Measurements from ENCODE around the gene ZPBP2.

The ZPBP2 gene

DNA sequence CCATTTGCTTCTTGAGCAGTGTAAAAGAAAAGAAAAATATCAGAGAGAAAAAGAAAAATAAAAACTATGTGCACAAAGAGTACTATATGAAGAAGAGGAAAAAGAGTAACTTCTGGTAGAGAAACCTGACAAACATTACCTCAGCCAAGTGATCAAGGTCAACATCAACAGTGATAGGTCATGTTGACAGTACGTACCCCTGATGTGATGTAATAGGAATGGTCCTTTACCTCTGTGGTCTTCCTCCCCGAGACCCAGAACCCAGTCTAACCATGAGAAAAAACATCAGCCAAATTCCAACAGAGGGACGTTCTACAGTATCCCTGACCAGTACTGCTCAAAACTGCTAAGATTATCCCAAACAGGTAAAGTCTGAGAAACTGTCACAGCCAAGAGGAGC, 46.0 kb downstream of the ZPBP2 start:
- no peak for DNase-seq (ENCODE audit: low spot score)

DNA sequence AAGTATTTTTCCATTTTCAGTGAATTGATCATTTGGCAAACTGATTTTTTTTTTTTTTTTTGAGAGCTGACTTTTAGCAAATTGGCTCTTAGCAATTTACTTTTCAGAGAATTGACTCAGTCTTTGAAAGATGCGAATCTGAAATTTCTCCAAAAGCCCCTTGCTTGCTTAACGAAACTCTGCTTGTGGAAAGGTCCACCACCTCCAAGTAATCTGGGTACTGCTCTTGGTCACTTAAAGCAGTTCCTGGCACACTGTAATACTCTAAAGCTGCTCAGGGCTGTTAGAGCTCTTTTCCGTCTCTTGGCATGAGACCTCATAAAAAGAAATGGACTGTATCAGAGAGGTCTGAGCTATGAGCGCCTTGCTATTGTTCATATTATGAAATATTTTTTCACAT, 47.6 kb downstream of the ZPBP2 start:
- no peak for DNase-seq (ENCODE audit: low spot score)

DNA sequence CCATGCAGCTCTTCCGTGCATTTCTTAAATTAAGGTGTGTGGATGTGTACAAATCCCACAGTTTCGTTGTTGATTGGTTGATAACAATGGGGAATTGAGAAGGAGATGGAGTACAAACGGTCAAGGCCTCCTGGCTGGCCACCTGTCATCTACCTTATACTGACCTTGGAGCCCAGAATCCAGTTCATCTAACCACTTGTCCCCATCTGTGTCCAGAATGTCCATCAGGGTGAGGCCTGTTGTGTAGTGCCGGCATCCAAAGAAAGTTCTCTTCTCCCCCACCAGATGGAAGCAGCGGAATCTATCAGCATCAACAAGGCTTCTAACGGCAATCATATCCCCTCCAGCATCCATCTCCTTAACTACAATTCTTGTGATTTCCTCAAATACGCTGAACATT, 48.9 kb downstream of the ZPBP2 start:
- no peak for DNase-seq (ENCODE audit: low spot score)

DNA sequence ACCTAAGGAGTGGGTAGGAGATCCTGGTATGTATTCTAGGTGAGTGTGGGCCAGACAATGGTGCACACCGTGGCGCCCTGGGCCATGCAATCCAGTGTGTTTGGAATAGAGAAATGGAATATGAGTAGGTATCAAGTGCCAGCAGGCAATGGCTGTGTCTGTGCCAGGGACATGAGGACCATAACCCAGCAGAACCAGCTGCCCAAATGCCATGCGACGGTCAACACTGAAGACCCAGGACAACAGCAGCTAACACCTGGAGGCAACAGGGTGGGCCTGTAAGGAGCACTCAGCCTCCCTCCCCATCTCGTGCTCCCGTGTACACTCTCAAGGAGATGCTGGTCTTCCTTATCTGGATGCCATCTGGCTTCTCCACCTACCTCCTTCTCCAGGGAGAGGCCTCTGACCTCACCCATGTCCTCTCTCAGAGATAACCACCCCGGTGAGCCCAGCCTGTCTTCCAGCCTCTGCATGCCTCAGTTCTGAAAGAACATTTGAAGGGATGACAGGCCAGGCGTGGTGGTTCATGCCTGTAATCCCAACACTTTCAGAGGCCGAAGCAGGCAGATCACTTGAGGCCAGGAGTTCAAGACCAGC, 51.2 kb downstream of the ZPBP2 start:
- no peak for DNase-seq (ENCODE audit: low spot score)

DNA sequence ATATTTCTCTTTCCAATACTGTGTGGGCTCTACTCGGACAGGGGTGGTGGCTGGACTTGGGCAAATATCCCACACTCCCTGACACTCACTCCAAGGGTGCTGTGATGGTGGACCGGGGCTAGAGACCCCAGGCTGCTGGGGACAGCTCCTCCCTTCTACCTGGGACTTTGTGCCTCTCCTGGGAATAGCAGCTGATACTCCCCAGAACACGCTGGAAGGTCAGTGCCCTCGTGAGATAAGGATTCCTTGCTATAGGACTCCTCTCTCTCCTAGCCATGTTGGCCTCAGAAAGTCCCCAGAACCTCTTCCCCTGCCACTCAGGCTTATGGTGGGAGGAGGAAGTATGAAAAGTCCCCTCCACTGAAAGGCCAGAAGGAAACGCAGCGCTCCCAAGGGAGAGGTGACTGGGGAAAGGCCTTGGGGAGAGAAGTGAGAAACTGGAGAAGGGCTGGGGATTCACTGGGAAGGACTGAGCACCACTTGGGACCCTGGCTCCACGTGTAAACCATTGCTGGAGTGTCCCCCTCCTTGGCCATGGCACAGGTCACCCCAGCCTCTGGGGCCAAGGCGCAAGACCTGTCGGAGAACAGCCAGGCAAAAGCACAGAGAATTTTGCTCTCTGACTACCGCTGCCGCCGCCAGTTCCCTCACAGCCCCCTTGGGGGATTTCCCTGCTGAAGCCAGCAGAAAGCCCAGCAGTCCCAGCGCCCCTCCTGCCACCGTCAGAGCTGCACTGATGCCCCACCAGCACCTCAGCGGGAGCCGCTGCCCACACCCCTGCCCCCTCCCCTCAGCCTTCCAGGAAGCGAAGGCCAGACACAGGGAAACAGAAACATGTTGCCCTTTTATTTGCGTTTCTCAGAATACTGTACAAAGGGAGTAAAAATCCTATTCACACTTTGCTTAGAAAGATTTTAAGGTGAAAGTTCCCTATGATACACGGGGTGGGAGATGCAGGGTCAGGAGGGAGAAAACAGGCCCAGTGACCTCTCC, 52.5 kb downstream of the ZPBP2 start:
- DNase-seq (ENCODE audit: low spot score) = no peak

DNA sequence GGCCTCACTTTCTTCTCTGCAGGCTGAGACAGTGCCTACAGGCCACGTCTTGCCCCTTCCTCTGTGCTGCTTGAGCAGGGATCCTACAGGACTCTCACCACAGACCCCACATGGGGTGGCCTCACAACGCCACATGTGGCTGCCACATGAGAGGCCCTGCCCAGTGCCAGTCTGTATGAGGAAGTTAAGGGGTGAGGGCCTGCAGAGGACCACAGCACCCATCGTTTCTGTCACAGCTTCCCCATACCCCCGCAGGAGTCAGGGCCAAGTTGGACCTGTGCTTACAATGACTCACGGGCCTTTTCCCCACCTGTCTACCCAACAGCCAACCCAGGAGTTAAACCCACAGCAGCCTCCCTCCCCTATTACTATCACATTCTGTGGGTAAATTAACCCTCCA, 53.3 kb downstream of the ZPBP2 start:
- no peak for DNase-seq (ENCODE audit: low spot score)

DNA sequence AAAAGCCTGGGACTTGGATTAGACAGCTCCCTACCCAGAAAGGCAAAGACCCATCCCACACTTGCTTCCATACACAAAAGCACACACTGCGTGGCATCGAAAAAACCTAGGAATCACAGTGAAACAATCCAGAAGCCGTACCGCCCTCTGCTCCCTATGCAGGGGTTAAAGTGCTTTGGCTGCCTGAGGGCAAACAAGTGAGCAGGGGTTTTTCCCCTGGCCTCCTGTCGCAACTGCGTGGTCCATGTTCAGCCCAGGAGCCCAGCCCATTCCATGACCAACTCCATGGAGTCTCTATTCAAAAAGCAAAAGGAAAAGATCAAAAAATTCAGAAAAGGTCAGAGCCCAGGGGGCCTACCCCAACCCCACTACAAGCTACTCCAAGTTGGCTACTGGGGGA, 54.0 kb downstream of the ZPBP2 start:
- DNase-seq (ENCODE audit: low spot score) = no peak

DNA sequence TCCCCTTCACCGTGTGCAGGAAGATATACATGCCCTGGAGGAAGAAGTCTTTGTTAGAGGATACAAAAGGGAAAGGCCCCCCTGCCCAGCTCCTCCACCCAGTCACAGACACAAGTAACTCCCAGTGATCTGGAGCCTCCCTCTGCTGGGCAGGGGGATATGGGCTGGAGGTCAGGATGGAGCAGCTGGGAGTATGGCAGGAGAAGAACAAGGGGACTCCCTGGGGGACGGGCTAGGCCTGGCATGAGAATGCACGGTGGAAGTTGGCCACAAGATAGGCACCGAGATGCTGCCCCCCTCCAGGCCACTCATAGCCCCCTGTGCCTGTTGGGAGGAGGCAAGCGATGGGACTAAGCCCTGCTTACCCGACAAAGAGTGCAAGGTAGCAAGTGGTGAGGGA, 55.2 kb downstream of the ZPBP2 start:
- no peak for DNase-seq (ENCODE audit: low spot score)

DNA sequence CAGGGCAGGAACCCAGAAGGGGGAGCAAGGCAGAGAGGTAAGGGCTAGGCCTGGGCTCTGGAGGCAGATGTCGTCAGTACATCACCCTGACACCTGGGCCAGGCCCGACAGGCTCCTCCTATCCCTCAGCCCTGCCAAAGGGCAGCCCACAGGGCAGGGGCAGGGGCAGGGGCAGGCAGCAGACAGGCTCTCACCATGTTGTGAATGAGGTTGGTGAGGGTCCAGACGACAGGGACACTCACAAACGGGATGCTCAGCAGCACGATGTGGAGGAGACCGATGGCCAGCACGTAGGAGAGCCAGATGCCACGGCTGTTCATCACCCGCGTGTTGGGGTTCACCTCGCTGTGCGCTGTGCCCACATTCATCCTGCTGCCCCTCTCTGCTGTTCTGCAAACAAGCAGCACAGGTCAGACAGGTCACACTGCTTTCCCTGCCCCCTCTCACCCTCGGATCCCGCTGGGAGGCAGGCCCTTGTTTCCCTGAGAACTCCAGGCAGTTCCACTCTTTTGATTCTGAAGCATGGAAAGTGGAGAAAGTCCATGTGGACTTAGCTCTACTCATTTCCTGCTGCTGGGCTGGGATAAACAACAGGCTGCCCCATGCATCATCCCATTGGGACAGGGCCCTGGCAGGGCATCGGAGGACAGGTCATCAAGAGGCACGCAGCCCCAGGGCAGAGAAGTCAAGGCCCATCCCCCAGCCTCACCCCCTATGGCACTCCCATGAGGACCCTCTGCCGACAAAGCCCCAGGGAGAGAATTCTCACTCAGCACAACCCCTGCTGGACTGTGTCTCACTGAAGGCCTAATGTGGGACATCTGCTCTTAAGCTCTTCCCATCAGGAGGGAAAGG, 56.1 kb downstream of the ZPBP2 start:
- no peak for DNase-seq (ENCODE audit: low spot score)

DNA sequence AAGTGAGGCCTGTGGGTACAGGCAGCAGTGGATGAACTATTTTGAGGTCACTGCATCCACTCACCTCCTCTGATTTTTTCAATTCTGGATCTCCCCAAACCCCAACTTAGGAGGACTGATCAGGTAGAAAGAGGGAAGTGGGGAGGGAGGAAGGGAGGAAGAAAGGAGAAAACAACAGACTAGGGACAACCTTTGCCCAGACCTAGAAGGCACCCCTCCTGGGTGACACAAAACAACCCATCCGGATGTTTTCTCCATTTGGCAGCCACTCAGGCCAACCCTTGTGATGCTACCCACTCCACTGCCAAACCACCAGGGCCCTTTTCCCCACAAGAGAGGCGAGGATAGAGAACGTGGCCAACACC, 56.7 kb downstream of the ZPBP2 start:
- DNase-seq (ENCODE audit: low spot score) = no peak

DNA sequence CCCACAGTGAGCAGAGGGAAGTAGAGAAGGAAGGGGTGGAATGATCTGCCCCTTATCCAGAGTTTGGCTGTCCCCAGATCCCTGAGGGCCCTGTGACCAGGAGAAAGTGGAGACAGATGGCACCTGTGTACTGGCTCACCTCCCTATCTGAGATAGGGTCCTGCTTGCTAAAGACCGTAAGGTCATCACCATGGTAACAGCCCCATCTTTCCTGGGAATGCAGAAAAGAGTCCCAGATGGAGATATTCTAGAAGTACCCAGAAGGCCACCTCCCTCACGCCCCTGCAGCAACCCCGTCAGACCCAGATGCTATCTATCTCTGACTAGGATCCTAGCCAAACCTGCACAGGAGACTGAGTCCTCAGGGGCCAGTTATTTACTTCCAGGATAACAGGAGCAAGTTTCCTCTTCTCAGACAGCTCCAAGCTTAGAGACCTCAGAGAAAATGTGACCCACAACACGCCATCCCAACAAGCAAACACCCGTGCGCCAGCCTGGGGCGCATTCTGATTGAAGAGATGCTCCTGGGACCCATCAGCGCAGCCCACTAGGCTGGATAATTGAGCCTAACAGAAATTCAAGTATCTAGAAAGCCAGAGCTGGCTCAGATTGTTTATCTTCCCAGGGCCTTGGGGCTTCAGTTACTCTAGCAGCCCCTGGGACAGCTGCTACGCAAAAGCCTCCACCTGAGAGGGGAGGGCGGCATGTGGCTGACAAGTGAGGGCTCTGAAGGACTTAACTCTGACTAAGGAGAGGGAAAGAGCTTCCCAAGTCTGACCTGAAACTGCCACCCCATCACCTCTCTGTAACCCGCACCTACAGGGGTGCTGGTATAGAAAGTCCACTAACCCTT, 57.5 kb downstream of the ZPBP2 start:
- no peak for DNase-seq (ENCODE audit: low spot score)

DNA sequence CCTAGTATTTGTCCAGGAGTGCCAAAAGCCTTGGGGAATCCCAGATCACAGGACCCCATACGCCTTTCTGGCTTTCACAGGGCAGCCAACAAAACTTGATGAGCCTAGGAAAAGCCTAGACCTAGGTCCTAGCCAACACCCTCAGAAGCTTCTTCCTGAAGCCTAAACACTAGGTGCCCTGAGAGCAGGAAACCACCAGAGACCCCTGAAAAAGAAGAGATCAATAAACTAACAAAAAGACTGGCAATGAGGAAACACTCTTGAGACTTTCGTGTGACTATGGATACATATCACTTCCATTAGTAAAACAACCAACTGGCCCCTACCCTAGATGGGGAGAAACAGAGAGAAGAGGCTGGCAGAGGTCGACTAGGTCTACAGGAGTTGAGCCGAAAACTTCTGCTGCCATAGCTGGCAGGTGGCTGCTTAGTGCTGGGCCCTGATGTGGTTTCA, 58.2 kb downstream of the ZPBP2 start:
- DNase-seq (ENCODE audit: low spot score) = no peak

DNA sequence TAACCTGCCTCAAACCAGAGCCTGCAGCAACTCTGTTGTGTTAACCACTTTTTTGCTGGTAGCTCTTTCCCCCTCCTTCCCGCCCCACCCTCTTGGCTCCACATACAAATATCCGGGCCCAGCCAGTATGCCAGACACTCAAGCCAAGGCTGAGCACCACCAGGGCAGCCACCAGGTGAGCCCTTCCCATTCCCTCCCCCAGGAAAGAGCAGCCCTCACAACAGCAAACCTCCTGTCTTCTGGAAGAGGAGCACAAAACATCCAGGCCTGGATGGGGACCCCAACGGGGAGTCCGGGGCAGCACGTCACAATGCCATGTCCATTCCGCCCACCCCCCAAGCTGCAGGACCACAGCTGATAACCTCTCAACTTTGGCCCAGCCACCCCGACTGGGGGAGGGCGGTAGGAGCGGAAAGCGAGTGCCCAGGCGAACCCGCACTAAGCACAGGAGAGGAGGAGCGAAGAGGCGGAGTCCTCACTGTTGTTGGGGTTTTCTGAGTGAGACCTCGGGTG, 58.6 kb downstream of the ZPBP2 start:
- DNase-seq (ENCODE audit: low spot score) = no peak

Data from putamen (tissue), 1 donor.